Liver (tissue), 9 donors: ENCODE data around the gene IL17RB. TPM values are rescaled to one million over a fixed set of nuclear protein-coding genes. Genes with fewer than 3 reads are reported as not detected.

Source experiments
- DNase-seq: peaks from one replicate; pipeline ENCODE4 v3.0.0-alpha.2; 2017; ENCODE audit warnings: low spot score
- H3K27ac ChIP-seq, 2 donors: one replicate each; pipeline ENCODE4 v1.7.0; 2013; ENCODE audit warnings: inconsistent platforms in 2 of 2, low read length in 2 of 2, control low read depth in 1 of 2, low read depth in 1 of 2, mild to moderate bottlenecking in 1 of 2
- H3K27me3 ChIP-seq, 4 donors: one replicate each; pipeline versions ENCODE4 v1.6.1 to v1.7.0; 2013; ENCODE audit warnings: low read length in 3 of 4, inconsistent platforms in 1 of 4, mild to moderate bottlenecking in 1 of 4, moderate library complexity in 1 of 4; ENCODE audit not compliant: control insufficient read depth in 4 of 4, insufficient read depth in 4 of 4
- H3K36me3 ChIP-seq, 4 donors: one replicate each; pipeline versions ENCODE4 v1.6.1 to v1.7.0; 2013; ENCODE audit warnings: low read length in 3 of 4, mild to moderate bottlenecking in 3 of 4, low read depth in 1 of 4, moderate library complexity in 1 of 4; ENCODE audit not compliant: control insufficient read depth in 4 of 4, insufficient read depth in 3 of 4
- H3K4me1 ChIP-seq, 4 donors: one replicate each; pipeline versions ENCODE4 v1.6.1 to v1.7.0; 2013; ENCODE audit warnings: low read length in 3 of 4, mild to moderate bottlenecking in 3 of 4, moderate library complexity in 1 of 4; ENCODE audit not compliant: control insufficient read depth in 4 of 4, insufficient read depth in 4 of 4
- H3K4me3 ChIP-seq, 3 donors: one replicate each; pipeline versions ENCODE4 v1.6.1 to v1.7.0; 2013; ENCODE audit warnings: low read length in 3 of 3, control low read depth in 1 of 3, low read depth in 1 of 3, mild to moderate bottlenecking in 1 of 3
- H3K9ac ChIP-seq, 2 donors: one replicate each; pipeline ENCODE4 v1.7.0; 2013; ENCODE audit warnings: low read length in 2 of 2, mild to moderate bottlenecking in 2 of 2, moderate library complexity in 2 of 2, control low read depth in 1 of 2, low read depth in 1 of 2
- H3K9me3 ChIP-seq, 4 donors: one replicate each; pipeline versions ENCODE4 v1.6.1 to v1.7.0; 2013; ENCODE audit warnings: low read length in 3 of 4; ENCODE audit not compliant: control insufficient read depth in 4 of 4
- ATF3 ChIP-seq: IDR thresholded peaks from 2 replicates; pipeline ENCODE4 v1.6.1; 2016; ENCODE audit warnings: antibody characterized with exemption
- FOXA1 ChIP-seq: IDR thresholded peaks from 2 replicates; pipeline ENCODE4 v1.6.1; 2016; ENCODE audit warnings: antibody characterized with exemption
- GABPA ChIP-seq, 2 donors: IDR thresholded peaks in 1 of 2; conservative IDR thresholded peaks in 1 of 2; 2 replicates each; pipeline ENCODE4 v1.6.1; 2016; ENCODE audit warnings: antibody characterized with exemption in 2 of 2, mild to moderate bottlenecking in 1 of 2, moderate library complexity in 1 of 2
- HNF4A ChIP-seq, 2 donors: conservative IDR thresholded peaks; 2 replicates each; pipeline ENCODE4 v1.6.1; 2016; ENCODE audit warnings: antibody characterized with exemption in 2 of 2, mild to moderate bottlenecking in 2 of 2
- JUND ChIP-seq, 2 donors: IDR thresholded peaks; 2 replicates each; pipeline ENCODE4 v1.6.1; 2016; ENCODE audit warnings: antibody characterized with exemption in 2 of 2
- MAX ChIP-seq: IDR thresholded peaks from 2 replicates; pipeline ENCODE4 v1.6.1; 2016; ENCODE audit warnings: antibody characterized with exemption
- NR2F2 ChIP-seq: IDR thresholded peaks from 2 replicates; pipeline ENCODE4 v1.6.1; 2016; ENCODE audit warnings: antibody characterized with exemption
- RAD21 ChIP-seq, 2 donors: IDR thresholded peaks; 2 replicates each; pipeline ENCODE4 v1.6.1; 2016; ENCODE audit warnings: antibody characterized with exemption in 2 of 2, mild to moderate bottlenecking in 2 of 2
- REST ChIP-seq: IDR thresholded peaks from 2 replicates; pipeline ENCODE4 v1.6.1; 2016; ENCODE audit warnings: antibody characterized with exemption, mild to moderate bottlenecking
- RXRA ChIP-seq, 2 donors: IDR thresholded peaks; 2 replicates each; pipeline ENCODE4 v1.6.1; 2017 to 2018; ENCODE audit warnings: antibody characterized with exemption in 2 of 2, mild to moderate bottlenecking in 1 of 2
- YY1 ChIP-seq: IDR thresholded peaks from 2 replicates; pipeline ENCODE4 v1.6.1; 2016; ENCODE audit warnings: antibody characterized with exemption, mild to moderate bottlenecking
- ZBTB33 ChIP-seq: IDR thresholded peaks from 2 replicates; pipeline ENCODE4 v1.6.1; 2016; ENCODE audit warnings: antibody characterized with exemption
- WGBS: extraction: QIAGEN DNeasy Blood & Tissue Kit; methylation state at CpG from one replicate; pipeline ENCODE4 v1.1.7; 2013; 5-methylcytosine and 5-hydroxymethylcytosine counted together
- polyA plus RNA-seq, 2 donors: library from polyadenylated mRNA; stranded (reverse) in 1 of 2; unstranded in 1 of 2; fragments of 200-250 nt in 1 of 2; fragments of >200 nt in 1 of 2; fragmentation: Nextera tagmentation in 1 of 2; extraction: Ambion mirVana in 1 of 2; gene quantifications; one replicate each; pipeline versions ENCODE4 v1.2.1 to v1.2.3, GENCODE V29; 2013 to 2015
- total RNA-seq, 2 donors: library from RNA; depleted of rRNA; stranded (reverse); fragments of >200 nt; gene quantifications; one replicate each; pipeline ENCODE4 v1.2.3, GENCODE V29; 2014
- donor health status: healthy.
- donor health status: healthy.
- donor health status: healthy.
- donor health status: healthy.
- donor health status: healthy.

Gene IL17RB
- total and polyA plus RNA-seq, 4 donors: 11.8 to 21.6 (median 15.8) TPM

- 91% methylated on average over 28 of the region's 28 CpGs for WGBS
Observed at GRCh38 chr3:53809764-53810400, 36.5 kb upstream of the IL17RB start.

GRCh38 chr3:53811143-53811927 lies 35.0 kb upstream of the IL17RB start:
- no peak overlapping the region for H3K27ac ChIP-seq
- peaks cover 0 to 13% (median 7%) of the 10 kb centered on the region in 4 donors for H3K36me3 ChIP-seq
- no peaks in the 10 kb centered on the region for H3K27me3 ChIP-seq
- no peak overlapping the region for H3K9ac ChIP-seq
- H3K4me1 ChIP-seq: peaks cover 0 to 6% (median 2%) of the 10 kb centered on the region in 4 donors
- WGBS: 91% methylated on average over 24 of the region's 24 CpGs
- no peak for TF ChIP-seq JUND (IDR thresholded peaks at IDR 0.05)
- no peak for TF ChIP-seq NR2F2
- TF ChIP-seq ATF3: no peak
- TF ChIP-seq RAD21 (IDR thresholded peaks at IDR 0.05): no peak
- no peak for TF ChIP-seq MAX
- TF ChIP-seq FOXA1: no peak
- no peak for TF ChIP-seq REST
- no peak for TF ChIP-seq ZBTB33
- no peak for TF ChIP-seq YY1
- TF ChIP-seq GABPA (IDR thresholded peaks at IDR 0.05 in 1 of 2, conservative IDR thresholded peaks at IDR 0.05 in 1 of 2): no peak
- no peak for DNase-seq
- H3K9me3 ChIP-seq: no peaks in the 10 kb centered on the region
- no peak overlapping the region for H3K4me3 ChIP-seq

More at GRCh38 chr3:53809764-53810400, 36.5 kb upstream of the IL17RB start:
- TF ChIP-seq RXRA (IDR thresholded peaks at IDR 0.05) (no peak), HNF4A (conservative IDR thresholded peaks at IDR 0.05) (no peak)
- Histone ChIP-seq H3K9ac (no peak overlapping the region), H3K27me3 (no peaks in the 10 kb centered on the region), H3K36me3 (peaks cover 0 to 1% (median under 1%) of the 10 kb centered on the region in 4 donors), H3K4me3 (no peak overlapping the region), H3K4me1 (peaks cover 0 to 6% (median 2%) of the 10 kb centered on the region in 4 donors), H3K9me3 (no peaks in the 10 kb centered on the region), H3K27ac (no peak overlapping the region)
- DNase-seq: no peak
